NCI-H748 (cell line): ENCODE data around the gene SLC9B2.
A peak's percentile ranks its signal among the peaks of the same experiment; 100 is the strongest.

Experiments
- DNase-seq: peaks from one replicate; lab custom pipeline; 2025; ENCODE audit not compliant: unreplicated experiment; lab: John Stamatoyannopoulos, UW

The SLC9B2 gene, protein sequence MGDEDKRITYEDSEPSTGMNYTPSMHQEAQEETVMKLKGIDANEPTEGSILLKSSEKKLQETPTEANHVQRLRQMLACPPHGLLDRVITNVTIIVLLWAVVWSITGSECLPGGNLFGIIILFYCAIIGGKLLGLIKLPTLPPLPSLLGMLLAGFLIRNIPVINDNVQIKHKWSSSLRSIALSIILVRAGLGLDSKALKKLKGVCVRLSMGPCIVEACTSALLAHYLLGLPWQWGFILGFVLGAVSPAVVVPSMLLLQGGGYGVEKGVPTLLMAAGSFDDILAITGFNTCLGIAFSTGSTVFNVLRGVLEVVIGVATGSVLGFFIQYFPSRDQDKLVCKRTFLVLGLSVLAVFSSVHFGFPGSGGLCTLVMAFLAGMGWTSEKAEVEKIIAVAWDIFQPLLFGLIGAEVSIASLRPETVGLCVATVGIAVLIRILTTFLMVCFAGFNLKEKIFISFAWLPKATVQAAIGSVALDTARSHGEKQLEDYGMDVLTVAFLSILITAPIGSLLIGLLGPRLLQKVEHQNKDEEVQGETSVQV

DNA sequence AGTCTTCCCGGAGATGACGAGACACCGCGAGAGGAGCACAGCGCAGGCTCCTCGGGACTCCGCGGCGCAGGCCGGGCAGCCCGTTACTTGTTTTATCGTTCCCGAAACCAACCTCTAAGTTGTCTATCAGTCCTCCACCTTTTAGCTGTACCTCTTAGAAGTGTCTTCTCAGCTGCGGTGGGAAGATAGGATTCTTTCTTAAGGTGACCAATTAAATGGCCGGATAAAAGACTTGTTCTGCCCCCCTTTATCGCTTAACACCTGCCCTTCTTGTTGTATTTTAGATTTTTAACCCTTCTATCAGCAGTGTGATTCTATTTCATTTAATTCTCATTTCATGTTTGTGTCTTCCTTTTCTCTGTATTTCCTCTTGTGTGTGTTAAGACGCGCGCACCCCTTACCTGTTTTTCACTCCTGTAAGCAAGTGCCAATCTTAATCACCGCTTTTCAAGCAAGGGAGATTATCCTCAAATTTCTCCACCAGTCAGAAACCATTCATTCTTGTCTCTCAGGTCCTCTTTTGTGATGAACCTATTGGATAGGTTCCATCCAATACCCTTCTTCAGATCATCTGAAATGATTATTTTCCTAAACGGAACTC is at the start of gene SLC9B2:
TSS of gene SLC9B2 (minus strand) at position 15 of the 601 bp plus-strand sequence. CDS start 9,211 bp downstream, outside the sequence.
- no peak for DNase-seq

DNA sequence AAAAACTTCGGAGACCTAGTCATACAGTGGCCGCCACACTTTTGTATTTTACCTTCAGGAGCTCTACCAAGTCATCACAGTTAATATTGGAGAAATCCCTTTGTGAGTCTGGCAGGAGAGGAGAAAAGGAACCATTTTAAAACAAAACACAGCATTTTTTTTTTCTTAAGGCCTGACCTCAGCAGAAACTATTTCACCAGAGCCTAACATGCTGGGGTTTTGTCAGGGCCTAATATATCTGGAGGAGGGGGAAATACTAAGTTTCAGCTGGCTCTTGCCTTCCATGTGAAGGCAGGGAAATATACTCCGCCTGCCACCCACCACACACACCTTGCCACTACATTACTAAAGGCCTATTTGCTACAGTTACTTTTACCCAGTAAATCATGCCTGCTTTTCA is 49.6 kb upstream of the SLC9B2 start:
- no peak for DNase-seq

DNA sequence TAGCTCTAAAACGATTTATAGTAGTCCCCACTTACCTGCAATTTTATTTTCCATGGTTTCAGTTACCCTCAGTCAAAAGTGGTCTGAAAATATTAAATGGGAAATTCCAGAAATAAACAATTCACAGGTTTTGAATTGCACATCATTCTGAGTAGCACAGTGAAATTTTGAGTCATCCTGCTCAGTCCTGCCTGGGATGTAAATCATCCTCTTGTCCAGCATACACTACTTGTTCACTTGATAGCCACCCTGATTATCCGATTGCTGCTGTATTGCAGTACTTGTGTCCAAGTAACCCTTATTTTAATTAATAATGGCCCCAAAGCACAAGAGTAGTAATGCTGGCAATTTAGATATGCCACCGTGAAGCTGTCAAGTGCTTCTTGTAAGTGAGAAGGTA is 46.6 kb upstream of the SLC9B2 start:
- DNase-seq, result no peak

DNA sequence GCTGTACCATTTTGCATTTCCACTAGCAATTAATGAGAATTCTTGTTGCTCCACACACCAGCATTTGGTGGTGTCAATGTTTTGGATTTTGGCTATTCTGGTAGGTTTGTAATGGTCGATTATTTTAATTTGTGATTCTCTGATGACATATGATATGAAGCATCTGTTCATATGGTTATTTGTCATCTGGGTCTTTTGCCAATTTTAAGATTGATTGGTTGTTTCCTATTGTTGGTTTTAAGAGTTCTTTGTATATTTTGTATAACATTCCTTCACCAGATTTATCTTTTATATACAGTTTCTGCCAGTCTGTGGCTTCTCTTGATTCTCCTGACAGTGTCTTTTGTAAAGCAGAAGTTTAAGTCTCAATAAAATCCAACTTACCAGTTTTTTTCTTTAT is 41.6 kb upstream of the SLC9B2 start:
- DNase-seq, result no peak

DNA sequence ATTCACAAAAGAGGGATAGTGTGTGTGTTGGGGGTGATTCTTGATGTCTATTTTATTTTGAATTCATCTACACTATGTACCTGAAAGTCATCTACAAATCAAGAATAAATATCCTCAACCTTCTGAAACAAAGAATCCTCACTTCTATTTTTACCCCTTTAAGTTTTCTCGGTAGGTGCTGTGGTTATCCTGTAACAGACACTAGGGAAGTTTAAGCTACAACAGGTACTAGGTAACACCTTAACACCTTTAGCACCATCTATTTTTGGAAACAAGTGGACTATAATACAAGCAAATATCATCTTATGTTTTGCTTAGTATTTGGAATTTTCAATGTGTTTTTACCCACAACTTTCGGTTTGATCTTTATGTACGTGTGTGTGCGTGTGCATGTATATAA is 35.0 kb upstream of the SLC9B2 start:
- DNase-seq, result no peak

DNA sequence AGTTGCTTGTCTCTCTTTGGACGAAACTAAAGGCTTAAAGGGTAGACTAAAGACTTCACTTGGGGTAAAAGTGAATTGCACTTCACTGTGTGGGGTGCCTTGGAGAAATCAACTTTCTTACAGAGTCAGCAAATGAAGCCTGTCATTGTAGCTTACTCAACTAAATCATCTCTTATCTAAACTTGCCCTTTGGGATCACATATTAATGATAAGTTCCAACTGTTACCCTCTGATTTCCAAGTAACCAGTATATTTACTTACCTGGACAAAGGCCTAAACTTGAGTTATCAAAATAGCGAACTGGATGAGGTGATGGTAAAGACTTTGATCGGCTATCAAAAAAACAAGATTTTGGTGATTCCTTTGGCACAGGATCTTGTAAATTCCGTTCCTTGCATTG is 32.0 kb upstream of the SLC9B2 start:
- DNase-seq, result no peak

DNA sequence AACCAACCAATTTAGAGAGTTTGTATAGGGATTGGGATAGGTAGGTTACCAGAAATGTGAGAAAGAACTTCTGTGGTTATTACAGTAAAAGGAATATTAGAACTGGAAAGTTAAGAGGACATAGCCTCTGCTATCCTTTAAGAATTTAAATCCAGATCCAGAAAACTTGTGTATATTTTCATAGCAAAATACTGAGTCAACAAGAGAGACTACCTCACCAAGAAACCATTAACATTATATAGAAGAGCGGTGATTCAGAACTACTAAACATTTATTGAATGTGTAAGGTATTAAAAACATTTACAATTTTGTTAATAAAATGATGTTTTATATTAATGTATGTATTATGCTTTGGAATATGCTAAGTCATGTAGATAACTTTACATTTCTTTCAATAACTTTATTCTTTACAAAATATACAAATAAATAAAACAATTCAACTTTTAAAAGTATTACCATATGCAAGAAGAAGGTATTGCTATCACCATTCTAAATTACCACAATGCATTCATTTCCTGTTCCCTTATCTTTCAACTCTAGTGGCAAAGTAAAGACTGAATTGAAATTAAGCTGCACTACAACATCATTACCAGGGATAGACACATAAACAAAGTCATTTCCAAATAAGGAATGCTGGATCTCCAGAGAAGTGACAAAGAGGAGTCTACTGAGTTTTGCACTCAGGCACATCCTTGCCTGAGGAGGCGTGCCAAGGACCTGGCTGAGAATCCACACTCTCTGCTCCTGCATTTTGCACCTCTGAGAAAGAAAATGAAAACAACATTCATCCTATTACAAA is 29.2 kb upstream of the SLC9B2 start:
- no peak for DNase-seq

DNA sequence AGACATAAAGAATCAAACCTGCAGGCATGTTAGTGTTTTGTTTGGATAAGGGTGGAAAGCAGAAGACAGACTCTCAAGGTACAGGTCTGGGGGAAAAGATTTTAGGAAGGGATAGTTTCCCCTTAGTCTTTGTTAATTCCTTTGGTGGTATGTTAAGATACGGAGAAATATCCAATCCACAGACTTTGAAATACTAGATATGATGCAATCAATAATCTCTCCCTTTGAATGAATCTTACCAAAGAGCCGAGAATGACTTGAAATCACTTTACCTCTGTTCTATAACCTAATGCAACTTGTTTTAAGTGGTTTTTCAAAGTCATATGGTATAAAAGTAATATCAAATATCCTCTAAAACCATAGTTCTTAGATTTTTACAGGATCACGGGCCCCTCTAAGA is 28.3 kb upstream of the SLC9B2 start:
- no peak for DNase-seq

DNA sequence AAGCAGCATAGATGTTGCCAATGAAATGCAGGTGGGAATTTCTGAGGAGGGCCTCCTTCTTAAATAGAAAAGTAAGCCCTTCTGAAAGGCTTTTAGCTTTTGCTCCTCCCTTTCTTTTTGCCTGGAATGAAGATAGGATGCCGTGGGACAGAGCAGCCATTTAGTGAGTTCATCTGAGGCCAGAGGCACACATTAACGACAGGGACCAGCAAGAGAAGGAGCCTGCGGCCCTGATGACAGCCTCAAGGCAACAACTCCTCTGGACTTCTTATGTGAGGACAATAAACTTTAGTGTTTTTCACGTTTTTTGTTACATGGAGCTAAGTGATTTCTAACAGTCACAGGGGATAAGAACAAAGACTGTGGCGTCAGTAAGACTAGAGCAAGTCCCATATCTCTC is 24.1 kb upstream of the SLC9B2 start:
- no peak for DNase-seq

DNA sequence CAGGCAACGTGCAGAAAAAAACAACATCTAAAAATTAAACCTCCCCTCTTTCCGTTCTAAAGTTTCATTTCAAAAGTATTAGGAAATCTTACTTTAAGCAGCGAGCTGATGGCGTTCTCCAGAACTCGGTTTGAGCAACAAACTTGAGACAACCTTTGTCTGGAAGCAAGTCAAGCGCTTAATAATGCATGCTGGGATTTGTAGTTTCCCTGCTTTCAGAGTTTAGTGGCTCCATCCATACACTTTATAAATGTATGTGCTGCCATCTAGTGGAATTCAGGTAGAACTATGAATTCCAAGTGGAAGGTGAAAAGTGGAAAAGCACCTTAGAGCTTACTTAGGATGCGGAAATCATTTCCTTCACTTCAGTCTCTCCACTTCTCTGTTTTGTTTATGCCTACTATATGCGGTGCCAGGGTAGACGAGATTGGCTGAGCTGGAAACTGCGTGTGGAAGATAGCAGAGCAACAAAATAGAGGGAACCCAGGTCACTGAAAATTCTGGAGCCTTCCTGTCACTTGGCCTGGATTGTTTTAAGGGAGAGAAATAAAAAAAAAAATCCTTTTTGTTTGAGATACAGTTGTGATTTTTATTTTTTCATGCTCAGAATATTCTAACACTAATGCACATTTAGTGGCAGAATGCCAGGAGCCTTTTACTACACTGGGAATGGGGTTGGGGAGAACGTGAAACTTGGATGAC is 23.3 kb upstream of the SLC9B2 start, which contains the start of gene BDH2:
TSS of gene BDH2 (minus strand) at position 144 of the 702 bp plus-strand sequence. CDS start 3,580 bp downstream, outside the sequence.
- DNase-seq, result peak; percentile 86

DNA sequence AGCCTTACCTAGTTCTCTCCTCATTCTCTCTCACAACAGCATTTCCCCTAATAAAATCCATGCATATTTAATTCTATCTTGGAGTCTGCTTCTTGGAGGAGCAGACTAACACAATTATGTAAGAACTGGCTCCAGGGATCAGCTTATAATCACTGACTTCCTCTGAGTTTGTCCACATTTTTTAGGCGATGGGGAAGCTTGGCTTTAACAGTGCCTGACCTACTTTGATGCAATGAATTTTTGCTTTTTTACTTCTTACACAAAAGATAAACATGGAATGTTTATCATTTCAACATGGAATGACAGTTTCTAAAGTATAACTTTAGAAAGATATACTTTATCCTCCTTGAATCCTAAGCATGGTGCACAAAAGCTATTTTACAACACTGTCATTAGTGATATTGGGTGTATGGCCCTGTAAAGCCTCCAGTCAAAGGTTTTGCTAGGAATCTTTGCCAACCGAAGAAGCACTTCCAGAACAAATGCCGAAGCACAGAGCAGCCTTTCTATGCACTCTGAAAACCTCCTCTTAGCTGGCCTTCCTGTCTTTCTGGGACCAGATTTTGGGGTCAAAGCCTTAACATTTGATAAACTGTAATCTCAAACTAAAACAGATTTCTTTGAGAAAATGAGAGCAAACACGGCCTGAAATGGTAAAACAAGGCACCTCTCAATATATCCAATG is 22.3 kb upstream of the SLC9B2 start:
- no peak for DNase-seq

DNA sequence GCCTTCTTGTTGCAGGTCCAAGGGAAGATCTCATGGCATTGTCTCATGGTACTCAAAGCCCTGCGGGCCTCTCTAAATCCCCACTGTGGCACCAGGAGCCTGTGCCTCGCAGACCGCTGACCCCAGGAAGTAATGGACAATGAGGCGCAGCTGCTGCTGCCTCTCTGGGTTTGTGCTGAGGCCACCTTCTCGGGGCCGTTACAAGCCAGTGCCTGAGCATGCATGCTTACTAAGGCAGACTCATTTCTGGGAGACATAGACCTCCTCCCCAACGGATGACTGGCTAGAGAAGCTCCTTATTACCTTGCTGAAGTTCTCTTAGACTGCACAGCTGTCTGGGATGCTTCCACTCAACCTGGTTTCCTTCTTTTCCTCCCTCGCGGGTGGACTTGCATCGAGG is 21.8 kb upstream of the SLC9B2 start:
- DNase-seq, result no peak

DNA sequence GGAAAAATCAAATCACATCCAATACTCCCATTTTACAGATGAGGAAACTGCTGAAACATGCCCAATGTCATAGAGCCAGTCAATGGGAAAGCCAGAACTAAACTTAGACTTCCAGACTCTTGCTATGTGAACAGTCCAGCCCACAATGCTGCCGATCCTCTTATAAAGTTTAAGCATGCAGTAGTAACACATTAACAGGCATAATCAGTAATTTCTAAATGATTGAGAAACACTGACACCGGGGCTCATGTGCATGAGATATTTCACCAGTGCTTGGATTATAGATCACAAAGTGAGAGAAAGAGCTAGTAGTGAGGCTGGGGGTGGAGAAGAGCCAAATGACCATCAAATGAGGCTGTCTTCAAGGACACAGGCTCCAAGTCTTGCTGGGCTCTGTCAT is 20.6 kb upstream of the SLC9B2 start:
- no peak for DNase-seq

DNA sequence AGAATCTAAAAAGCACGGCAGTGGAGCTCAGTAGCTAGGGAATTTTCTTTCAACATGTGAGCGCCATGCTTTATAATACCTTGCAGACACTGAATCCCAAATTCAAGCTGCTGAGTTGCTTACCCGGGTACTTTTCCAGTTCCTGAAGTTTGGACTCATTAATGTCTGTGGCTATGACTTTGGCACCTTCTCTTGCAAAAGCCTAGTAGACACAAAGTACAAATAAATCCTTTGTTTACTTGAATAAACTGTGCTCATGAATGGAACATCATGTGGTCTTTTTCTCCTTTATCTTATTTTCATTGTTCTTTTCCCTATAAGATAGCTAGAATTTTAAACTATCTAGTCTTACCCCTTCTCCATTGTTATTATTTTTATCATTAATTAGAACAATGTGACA is 18.5 kb upstream of the SLC9B2 start:
- no peak for DNase-seq

DNA sequence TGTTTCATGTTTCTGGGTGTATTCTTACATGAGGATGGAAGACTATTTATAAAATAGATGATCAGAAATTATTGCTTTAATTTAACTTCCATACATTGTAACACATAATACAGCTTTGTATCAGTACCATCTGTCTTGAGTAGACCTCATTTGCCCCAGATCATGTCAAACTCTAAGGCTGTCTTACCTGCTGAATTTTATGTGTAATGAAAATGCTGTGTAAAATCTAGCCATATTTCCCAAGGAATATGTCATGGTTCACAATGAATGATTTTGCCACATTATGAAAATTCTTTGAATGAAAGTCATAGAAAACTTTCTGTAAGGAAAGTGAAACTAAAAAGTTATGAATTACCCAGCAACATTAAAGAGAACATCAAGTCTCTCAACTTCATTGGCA is 15.7 kb upstream of the SLC9B2 start:
- DNase-seq, result no peak

DNA sequence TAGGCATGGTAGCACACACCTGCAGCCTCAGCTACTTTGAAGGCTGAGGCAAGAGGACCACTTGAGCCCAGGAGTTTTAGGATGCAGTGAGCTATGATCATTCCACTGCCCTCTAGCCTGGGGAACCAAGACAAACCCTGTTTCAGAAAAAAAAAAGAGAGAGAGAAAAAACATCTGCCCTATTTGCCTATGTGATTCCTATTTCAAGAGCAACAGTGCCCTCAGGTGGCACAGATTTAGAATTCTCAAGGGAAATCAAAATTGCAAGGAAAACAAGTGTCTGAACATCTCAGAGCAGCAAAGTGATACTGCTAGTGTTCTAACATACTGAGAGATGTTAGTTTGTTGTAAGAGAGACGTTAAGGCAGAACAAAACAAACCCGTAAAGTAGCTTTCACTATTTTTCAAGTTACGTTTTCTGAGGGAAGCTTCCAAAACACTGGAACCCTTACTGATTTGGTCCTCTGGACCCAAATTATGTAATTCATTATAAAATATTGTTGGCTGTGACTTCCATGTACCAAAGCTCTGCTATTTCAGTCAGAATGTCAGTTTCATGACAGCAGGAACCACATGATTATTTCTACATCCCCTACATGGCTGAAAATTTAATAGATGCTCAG is 15.2 kb upstream of the SLC9B2 start:
- peak; percentile 65 for DNase-seq

DNA sequence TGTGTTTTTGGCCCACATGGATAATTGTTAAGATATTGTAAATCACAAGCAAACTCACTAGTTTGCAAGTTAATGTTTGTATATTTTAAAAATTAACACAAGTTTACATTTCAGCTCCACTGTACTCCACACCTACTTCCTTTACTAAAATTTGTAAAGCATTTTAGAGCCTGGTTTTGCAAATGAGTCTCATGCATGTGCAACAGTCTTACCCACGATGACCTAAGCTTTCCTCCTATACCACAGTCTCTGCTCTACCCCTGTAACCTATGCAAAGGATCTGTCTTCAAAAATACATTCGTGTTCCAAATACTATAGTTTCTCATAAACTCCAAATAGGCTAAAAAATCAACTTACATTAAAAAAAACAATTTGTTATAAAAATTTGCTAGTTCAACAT is 12.9 kb upstream of the SLC9B2 start:
- no peak for DNase-seq

DNA sequence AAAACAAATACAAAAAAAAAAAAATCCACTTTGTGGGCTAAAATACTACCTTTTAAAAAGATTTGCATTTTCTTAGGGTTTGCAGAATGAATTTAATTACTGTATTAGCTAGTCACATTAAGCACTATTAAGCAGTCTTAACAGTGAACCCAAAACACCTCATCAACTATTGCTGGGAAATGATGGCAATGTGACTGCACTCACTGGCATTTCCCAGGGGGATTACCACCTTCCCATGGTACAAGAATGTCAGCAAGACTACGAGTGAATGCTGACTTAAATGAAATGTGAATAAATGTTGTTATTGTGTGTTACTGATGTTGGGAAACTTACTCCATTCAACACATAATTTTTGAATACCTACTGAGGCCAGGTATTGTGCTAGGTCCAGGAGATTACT is 10.0 kb upstream of the SLC9B2 start:
- DNase-seq, result no peak

DNA sequence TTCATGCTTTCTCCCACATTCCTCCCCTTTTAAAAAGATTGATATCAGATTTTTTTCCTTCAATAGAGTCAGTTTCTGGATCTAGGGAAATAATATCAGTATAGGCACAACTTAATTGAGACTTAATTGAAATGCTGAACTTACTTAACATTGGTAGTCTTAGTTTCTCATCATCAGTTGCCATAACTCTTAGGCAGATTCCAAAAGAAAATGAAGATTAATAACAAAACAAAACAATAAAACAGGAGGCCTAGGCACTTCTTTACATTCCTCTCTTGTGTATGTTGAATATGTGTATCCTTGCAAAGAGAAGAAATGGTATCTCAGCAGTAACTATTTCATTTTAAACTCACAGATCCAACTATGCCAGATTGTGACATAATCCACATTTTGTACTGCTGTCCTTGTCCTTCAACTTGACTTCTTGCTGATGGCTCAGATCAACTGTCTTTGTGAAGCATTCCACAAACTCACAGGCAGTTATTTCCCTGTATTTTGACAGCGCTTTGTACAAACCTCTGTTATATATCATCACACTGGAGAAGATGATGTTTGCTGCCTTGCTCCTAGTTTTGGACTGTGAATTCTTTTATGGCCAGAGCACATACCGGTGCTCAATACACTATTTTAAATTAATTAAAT is 9.1 kb upstream of the SLC9B2 start:
- no peak for DNase-seq
